KOPT-K1 (cell line): ENCODE results near the gene ADAMTS2.

Source experiments
- H3K27ac ChIP-seq: fragments of 200-600 bp; sonication (generic); 2 replicates; pipeline ENCODE4 v1.5.1; 2016; ENCODE audit warnings: antibody characterized with exemption, mild to moderate bottlenecking, low read depth, low read length; ENCODE audit not compliant: poor library complexity, severe bottlenecking
- H3K36me3 ChIP-seq: fragments of 200-600 bp; sonication (generic); 2 replicates; pipeline ENCODE4 v1.5.1; 2017; ENCODE audit warnings: antibody characterized with exemption, mild to moderate bottlenecking, low read length, moderate library complexity; ENCODE audit not compliant: insufficient read depth
- H3K9me3 ChIP-seq: fragments of 200-600 bp; sonication (generic); 2 replicates; pipeline ENCODE4 v1.5.1; 2017; ENCODE audit warnings: antibody characterized with exemption, low read length, mild to moderate bottlenecking; ENCODE audit not compliant: insufficient read depth, poor library complexity, severe bottlenecking

ADAMTS2 gene

DNA sequence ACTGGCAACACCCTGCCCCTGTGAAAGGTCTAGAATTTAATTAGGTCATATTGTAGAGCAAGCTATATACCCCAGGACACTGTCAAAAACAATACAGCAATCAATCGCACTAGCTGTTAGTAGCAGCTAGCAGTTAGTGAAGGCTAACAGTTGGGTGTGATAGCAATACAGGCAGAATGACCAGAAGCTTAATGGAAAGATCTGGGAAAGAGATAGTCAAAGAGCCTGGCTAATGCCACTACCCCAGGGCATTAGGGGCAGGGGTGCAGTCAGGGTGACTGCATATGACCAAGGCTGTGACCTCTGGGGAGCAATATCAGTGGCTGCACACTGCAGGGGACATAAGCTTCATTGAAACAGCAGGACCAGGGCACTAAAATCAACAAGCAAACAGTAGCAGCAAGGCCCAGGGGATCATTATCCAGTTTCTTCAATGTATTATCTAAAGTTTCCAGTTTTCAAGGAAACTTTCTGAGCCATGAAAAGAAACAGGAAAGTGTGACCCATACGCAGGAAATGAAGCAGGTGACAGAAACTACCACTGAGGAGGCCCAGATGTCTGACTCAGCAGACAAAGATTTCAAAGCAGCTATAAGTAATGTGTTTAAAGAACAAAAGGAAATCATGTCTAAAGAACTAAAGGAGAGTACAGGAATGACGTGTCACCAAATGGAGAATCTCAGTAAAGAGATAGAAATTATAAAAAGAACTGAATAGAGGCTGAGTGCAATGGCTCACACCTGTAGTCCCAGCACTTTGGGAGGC, 202.6 kb downstream of the ADAMTS2 start:
- Histone ChIP-seq H3K36me3 (no peaks in the 10 kb centered on the region), H3K27ac (no peak overlapping the region), H3K9me3 (no peaks in the 10 kb centered on the region)

DNA sequence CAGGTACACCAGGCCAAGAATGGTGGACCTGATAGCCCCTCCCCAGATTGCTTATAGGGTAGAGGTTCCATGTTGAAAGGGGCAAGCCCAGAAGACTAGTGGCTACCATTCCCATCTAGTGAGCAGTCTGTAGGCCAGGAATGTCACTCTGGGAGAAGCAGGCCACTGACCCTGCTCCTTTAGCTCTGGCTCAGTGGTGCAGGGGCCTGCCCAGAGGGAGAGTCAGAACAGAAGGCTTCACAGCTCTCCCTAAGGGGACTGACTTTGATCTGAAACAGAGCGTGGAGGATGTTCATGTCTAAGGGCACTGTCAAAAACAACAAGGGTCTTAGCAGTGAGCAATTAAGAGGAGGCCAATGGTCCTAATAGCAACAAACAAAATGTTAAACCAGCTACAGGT, 203.4 kb downstream of the ADAMTS2 start:
- H3K36me3 ChIP-seq: no peaks in the 10 kb centered on the region
- H3K27ac ChIP-seq: no peak overlapping the region

DNA sequence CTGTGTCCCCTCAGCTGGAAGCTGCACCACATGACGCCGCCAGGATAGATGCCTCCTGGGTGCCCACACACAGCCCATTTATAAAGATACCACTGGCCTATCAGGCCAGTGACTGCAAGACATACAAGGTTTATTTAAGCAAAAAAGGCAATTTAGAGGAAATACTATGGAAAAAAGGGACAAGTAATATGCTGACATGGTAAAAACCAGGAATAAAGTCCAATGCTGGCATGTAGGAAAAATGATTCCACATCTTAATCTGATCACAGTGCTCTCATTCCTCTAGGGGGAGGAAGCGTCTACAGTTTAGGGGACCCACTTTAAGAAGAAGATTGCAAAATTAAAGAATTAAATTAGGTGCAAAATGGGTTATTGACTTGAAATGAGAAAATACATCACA, 205.0 kb downstream of the ADAMTS2 start:
- Histone ChIP-seq H3K9me3 (no peaks in the 10 kb centered on the region), H3K27ac (no peak overlapping the region), H3K36me3 (no peaks in the 10 kb centered on the region)

More for the DNA sequence above, 203.4 kb downstream of the ADAMTS2 start:
- no peaks in the 10 kb centered on the region for H3K9me3 ChIP-seq

DNA sequence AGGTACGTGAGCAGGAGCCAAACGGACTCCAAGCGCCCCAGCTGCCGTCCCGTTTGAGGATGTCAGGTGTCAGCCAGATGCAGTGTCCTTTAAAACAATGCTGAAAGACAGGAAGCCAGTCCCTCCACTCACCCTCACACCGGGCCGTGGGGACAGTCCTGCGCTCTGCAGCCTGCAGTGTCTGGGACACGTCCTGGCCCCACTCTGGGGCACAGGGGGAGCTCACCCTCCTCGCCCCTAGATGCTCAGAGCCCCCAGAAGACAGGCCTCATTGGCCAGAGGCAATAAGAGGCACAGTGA, 205.4 kb downstream of the ADAMTS2 start:
- no peaks in the 10 kb centered on the region for H3K9me3 ChIP-seq
- H3K36me3 ChIP-seq: no peaks in the 10 kb centered on the region
- H3K27ac ChIP-seq: no peak overlapping the region

DNA sequence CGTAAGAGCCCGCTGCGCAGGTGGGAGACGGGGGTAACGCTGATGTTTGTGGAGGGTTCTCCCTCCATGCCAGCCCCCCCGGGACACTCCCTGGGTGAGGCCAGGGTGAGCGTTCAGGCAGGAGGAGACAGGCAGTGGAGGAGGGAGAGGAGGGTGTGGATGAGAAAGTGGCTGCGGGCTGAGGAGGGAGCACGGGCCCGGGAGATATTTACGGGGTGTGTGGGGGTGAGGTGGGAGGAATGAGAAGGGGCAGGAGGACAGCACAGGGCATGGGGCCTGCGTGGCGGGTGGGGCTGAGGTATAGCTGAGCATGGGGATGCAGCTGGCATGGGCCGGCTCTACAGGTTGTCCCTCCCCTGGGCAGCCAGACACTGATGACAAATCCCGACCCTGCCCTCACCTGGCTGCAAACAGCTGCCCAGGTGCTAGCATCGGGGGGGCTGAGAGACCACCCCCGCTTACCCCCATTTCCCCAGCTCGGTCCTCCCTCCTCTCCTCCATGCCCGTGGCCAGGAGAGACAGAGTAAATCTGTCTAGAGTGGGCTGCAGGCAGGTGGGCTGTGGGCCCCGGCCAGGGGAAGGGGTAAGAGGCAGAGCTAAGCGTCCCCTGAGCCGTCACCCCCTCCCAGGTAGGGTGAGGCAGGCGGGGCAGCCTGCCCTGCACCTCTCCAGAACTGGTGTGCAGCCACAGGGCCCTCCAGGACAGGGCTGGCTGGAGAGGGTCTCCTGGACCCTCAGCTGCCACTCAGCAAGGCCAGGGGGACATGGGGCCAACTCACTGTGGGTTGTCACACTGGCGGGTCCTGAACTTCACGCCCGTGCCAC, 205.9 kb downstream of the ADAMTS2 start:
- Histone ChIP-seq H3K36me3 (no peaks in the 10 kb centered on the region), H3K27ac (no peak overlapping the region)

DNA sequence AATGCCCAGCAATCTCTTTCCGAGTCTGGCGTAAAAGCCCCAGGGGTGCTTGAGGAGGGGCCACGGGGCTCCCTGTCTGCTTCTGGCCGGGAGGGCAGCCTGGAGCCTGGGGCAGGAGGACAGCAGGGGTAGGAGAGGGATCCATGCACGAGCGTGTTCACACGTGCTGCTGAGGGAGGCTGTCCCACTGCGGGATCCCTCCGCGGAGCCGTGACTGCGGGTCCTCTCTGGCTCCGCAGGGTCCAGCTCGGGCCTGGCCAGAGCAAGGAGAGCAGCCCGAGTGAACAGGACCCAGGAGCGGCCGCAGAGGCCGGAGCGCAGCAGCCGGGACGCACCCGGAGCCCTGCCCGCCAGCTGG, 206.7 kb downstream of the ADAMTS2 start:
- H3K9me3 ChIP-seq: peaks cover 5% of the 10 kb centered on the region
- H3K27ac ChIP-seq: no peak overlapping the region
- no peaks in the 10 kb centered on the region for H3K36me3 ChIP-seq

More for the DNA sequence above, 205.9 kb downstream of the ADAMTS2 start:
- H3K9me3 ChIP-seq: peaks cover under 1% of the 10 kb centered on the region

DNA sequence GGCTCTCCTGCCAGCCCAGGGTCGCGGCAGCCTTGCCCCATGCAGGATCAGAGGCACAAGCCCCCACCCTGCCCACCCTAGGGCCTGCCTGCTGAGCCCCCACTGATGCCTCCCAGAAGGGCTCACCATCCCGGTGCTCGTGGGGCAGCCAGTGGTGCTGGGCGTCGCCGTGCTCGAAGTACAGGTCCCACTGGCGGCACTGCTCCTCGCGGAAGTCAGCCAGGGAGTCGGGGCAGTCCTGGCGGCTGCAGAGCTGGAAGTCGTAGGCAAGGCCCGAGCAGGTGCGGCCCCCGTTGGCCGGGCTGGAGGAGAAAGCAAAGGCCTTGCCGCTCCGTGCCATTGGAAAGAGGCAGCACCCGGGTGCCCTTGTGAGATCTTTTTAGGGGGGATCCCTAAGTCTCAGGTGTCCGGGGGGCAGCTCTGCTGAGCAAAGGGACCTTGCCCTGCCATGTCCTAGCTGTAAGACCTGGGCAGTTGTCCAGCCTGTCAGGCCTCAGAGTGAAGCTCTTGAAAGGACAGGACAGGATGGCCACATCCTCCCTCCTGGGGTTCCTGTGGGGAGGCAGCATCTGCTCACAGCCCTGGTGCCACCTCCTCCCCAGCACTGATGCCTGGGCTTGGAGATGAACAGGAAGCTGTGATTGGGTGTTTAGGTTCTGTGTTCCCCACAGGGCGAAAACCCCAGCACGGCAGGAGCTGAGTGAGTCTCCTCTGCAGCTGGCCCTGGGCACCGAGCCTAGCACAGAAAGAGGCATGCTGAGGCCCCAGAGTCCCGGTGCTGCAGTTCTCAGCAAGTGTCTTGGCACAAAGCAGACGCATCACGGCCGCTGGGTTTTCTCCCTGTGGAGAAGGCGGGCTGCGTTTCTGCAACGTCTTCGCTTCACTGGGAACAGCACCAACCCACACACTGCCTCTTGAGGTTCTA, 207.4 kb downstream of the ADAMTS2 start:
- H3K27ac ChIP-seq: no peak overlapping the region
- no peaks in the 10 kb centered on the region for H3K36me3 ChIP-seq
- peaks cover 5% of the 10 kb centered on the region for H3K9me3 ChIP-seq

DNA sequence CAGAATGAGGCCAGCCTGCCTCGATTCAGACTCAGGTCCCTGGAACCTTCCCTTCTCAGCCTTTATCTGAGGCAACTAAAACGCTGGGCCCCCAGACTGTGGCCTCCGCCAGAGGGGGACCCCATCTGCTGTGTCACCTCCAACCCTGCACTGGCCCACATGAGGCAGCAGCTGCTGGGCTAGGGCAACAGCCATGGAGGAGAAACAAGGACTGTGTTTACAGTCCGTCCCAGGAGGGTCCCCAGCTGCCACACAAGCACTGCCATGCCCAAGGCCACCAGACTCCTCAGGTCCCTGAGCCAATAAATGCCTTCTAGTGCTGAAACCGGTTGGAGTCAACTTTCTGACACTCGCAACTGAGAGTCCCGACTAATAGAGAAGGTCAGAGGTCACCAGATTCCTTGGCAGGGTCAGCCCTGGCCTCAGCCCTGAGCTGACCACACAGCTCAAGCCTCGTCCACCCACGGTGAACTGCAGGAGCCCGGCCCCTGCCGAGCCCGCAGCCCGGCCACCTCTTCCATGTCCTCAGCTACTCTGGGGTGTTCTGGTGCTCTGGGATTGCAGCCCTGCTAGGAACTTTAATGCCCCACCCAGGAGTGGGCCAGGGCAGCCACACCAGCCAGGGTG, 208.1 kb downstream of the ADAMTS2 start:
- H3K9me3 ChIP-seq: peaks cover 5% of the 10 kb centered on the region
- no peaks in the 10 kb centered on the region for H3K36me3 ChIP-seq
- H3K27ac ChIP-seq: no peak overlapping the region

DNA sequence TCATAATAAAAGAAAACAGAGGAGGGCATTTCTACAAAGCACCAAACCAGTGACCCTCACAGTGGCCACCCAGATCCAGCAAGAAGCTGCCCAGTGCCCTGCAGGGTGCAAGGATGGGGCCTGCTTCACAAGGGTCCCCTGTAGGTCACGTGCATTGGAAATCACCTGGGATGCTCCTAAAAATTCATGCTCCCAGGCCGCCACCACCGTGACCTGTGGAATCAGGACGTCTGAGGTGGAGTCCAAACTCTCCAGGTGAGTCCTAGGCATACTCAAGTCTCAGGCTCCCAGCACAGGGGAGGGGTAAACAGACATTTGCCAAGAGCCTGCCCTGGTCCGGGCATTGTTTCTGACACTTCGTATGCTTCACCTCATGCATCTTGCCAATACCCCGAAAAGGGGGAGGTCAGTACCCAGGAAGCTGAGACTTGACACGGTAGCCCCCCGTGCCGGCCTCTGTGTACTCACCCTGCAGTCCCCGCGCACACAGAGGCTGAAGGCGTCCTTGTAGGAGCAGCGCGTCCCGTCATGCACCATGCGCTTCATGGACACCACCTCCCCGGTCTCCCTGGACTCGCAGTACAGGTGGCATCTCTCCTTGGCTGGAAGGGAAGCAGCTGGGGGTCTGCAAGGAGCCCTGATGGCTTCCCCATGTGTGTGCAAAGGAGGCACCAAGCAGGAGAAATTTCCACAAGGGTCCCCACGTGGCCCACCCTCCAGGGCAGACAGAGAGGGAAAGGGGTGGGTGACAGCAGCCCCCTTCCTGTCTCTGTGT, 209.6 kb downstream of the ADAMTS2 start:
- Histone ChIP-seq H3K9me3 (peaks cover 5% of the 10 kb centered on the region), H3K36me3 (no peaks in the 10 kb centered on the region), H3K27ac (no peak overlapping the region)

DNA sequence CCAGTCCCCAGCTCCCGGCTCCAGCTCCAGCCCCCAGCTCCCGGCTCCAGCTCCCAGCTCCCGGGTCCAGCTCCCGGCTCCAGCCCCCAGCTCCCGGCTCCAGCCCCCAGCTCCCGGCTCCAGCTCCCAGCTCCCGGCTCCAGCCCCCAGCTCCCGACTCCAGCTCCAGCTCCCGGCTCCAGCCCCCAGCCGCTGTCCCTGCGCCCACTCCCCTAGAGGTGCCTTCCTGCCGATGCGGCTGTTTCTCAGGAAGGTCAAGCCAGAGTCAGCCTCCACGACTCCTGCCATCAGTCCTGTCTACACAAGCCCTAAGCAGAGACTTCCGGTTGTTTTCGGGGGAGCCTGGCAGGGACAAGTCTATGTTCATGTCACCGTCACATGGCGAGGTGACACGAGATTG, 210.3 kb downstream of the ADAMTS2 start:
- no peak overlapping the region for H3K27ac ChIP-seq
- H3K9me3 ChIP-seq: peaks cover 10% of the 10 kb centered on the region
- H3K36me3 ChIP-seq: no peaks in the 10 kb centered on the region

DNA sequence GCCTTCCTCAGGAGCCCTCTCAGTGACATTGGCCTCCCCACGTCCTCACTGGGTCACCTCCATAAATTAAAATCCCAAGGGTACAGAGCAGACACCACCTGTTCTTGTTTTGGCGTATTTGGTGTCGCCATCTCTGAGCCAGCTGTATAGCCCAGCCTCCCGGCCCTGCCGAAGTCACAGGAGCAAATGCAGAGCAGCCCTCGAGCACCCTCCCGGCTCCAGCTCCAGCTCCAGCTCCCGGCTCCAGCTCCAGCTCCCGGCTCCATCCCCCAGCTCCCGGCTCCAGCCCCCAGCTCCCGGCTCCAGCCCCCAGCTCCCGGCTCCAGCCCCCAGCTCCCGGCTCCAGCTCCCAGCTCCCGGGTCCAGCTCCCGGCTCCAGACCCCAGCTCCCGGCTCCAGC, 210.8 kb downstream of the ADAMTS2 start:
- Histone ChIP-seq H3K36me3 (no peaks in the 10 kb centered on the region), H3K27ac (no peak overlapping the region), H3K9me3 (peaks cover 15% of the 10 kb centered on the region)

DNA sequence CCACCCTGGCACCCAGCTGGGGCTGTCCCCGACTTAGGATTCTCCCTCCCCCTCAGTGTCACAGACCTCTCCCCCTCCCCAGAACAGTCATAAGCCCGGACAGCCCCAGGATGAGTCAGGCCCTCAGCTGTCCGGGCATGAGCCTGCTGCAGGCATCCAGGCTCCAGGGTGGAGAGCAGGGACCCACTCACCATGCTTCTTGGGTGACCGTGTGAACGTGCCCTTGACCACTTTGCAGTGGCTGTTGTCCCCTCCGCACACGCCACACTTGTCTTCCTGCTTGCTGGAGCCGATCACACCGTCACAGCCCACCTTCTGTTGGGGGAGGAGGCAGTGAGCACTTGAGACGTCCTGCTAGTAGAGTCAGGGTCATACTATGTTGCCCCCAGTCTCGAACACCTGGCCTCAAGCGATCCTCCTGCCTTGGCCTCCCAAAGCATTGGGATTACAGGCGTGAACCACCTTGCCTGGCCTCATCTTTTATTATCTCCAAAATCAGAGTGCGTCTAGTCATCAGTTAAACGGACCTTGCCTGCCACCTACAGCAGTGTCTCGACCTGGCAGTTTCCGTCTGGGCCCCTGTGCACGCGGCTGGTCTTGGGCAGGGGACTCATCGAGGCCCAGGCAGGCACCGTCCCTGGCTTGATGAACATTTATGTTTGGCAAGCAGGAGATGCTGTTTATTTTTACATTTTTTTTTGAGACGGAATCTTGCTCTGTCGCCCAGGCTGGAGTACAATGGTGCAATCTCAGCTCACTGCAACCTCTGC, 212.5 kb downstream of the ADAMTS2 start:
- Histone ChIP-seq H3K36me3 (no peaks in the 10 kb centered on the region), H3K27ac (no peak overlapping the region), H3K9me3 (peaks cover 25% of the 10 kb centered on the region)

DNA sequence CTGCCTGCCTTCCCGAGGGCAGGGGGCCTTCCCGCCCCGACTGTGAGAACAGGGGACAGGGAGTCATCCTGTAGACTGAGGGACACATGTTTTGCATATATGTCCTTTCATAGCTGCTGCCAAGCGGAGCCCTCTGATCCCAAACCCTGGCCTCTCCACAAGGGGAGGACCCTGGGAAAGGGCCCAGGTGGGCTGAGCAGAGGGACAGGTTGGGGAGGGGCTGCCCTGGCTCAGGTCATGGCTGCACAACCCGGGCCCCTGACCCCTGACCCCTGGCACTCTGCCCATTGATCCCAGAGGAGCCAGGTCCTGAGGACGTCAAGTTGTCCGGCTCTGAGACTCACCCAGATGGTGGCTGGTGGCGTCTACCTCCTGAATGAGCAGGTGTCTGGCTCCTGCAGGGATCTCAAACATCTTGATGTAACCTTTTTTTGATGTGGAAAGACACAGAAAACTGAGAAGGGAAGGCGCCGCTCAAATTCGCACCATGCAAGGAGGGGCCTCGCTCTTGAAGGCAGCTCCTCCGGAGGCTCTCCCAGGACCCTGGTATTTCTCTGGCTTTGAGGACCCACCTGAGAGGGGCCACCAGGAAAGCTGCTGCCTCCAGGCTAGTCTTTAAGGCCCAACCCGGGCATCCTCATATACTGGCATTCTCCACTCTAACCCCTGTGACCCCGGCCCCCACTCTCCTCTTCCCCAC, 213.2 kb downstream of the ADAMTS2 start:
- H3K36me3 ChIP-seq: no peaks in the 10 kb centered on the region
- peaks cover 27% of the 10 kb centered on the region for H3K9me3 ChIP-seq
- H3K27ac ChIP-seq: no peak overlapping the region
